GM18873 (cell line): ENCODE data around the gene JAG1.
"Not testable (repeated sequence)": the region's sequence is repeated elsewhere in the genome, so short reads cannot be mapped to it uniquely, and the experiment has no call there.

Experiments used
- ATAC-seq: cut with Tn5 transposase; IDR thresholded peaks from one replicate; pipeline ENCODE4 v1.9.1; 2021; ENCODE audit warnings: mild to moderate bottlenecking, moderate library complexity, moderate number of reproducible peaks; ENCODE audit not compliant: unreplicated experiment, low FRiP score

Gene JAG1

GRCh38 chr20:10617549-10618133, 56.2 kb downstream of the JAG1 start:
- not testable (repeated sequence) for ATAC-seq

DNA sequence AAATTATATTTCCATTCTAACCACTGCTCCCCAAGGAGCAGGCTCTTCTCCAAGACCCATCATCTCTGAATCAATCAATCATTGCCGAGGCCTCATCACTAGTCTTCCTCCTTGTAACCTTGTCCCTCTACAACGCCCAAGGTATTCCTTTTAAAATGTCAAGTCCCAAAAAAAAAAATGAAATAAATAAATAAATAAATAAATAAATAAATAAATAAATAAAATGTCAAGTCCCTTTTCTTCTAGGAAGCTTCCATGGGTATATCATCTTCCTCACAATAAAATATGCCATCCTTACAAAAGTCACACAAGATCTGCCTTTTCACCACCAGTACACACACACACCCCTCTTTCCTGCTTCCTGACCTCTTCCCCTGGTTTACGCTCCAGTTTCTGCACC, 57.6 kb downstream of the JAG1 start:
- ATAC-seq = no peak

DNA sequence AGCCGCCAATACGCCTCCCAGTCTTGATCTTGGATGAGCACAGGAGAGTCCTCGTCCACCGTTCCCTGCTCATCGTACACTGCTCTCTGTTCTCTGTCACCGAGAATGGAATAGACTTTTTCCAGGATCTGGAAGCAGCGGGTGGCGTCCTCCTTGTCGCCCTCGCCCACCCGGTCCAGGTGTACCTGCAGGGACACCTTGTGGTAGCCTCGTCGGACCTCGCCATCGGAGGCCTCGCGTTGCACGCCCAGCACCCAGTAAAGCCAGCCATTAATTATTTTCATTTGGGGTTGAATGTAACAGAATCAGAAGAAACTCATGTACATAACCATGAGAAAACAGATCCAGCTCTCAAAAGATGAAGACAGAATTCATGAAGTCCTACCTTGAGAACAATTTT, 59.9 kb downstream of the JAG1 start:
- no peak for ATAC-seq

DNA sequence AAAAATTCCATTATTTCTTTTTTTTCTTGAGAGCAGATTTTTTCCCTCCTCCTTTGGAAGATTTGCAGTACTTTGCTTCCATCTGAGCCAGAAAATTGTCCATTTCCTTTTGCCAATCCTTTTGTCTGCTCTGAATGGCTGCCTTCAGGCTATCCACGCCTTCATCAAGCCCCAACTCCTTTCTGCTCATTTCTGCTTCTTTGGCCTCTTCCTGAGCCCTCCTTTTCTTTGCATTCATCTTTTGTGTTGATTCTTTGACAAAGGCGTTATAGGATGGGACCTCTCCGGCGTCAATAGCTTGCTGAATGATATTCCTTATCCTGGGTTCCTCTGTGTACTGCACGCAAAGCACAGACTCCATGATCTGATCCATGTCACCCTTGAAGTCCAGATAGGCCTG, 60.4 kb downstream of the JAG1 start:
- ATAC-seq = not testable (repeated sequence)

DNA sequence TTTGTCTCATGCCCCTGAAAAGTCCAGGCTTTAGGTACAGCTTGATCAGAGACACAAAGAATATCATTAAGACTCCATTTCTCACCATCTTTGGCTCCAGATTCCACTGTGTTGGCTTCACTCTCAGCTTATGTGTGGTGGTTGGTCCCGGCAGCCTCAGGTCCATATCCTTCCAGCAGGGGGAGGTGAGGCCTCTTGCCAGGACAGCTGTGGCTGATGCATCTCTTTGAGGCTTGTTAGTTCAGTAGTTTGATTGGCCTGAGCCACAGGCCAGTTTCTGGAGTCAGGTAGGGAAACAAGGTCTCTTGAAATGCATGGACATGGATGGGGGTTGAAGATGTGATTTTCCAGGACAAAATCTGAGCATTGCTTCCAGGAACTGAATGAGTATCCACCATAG, 62.4 kb downstream of the JAG1 start:
- ATAC-seq = peak; percentile 58

- ATAC-seq = no peak
Measured at GRCh38 chr20:10610251-10610650, 63.5 kb downstream of the JAG1 start.

GRCh38 chr20:10609770-10610169, 64.0 kb downstream of the JAG1 start:
- no peak for ATAC-seq

DNA sequence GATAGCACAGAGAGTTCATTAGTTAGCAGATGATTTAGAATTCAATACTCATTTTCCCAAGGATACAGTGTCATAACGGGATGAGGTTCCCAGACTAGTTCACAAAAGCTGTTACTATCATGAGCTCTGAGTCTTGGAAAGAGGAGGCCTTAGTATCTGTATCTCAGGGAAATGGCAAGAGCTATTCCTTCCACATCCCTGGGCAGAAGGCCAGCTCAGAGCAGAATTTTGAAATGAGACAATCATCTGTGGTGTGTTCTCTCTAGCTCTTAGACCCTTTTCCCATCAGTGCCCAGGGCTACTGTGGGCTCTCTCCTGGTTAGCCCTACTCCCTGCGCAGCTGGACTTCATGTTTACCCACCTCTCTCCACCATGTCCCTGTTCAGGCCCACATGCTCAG, 64.5 kb downstream of the JAG1 start:
- ATAC-seq = no peak

- ATAC-seq = no peak
Measured at GRCh38 chr20:10605547-10606195, 68.1 kb downstream of the JAG1 start.

DNA sequence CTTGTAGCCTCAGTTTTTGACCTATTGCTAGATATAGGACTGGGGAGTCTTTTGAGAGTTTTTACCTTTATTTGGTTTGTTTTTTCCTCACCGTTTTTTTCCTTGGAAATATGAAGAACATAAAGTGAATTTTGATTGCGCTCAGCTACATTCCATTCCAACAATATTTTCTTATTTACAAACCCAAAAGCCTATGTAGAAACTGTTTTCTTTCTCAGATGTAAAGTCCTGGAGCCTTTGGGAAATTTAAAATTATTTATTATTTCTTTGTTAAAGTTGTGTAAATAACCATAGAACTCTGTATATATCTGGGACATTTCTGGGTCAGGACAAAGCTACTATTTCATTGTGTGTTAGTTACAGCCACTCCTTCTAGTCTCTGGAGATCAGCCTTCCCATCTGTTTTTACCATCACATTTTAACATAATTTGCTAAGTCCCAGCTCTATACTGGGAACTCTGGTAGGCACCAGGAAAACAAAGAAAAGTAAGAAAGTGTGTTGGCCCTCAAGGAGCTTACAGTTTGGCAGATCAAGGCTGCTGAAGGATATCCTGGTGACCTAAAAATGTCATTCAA, 68.8 kb downstream of the JAG1 start:
- ATAC-seq = no peak

- ATAC-seq = no peak
Measured at GRCh38 chr20:10603971-10604864, 69.6 kb downstream of the JAG1 start.

- ATAC-seq = no peak
Measured at GRCh38 chr20:10603378-10603777, 70.4 kb downstream of the JAG1 start.

- ATAC-seq = no peak
Measured at GRCh38 chr20:10602221-10602871, 71.5 kb downstream of the JAG1 start.

DNA sequence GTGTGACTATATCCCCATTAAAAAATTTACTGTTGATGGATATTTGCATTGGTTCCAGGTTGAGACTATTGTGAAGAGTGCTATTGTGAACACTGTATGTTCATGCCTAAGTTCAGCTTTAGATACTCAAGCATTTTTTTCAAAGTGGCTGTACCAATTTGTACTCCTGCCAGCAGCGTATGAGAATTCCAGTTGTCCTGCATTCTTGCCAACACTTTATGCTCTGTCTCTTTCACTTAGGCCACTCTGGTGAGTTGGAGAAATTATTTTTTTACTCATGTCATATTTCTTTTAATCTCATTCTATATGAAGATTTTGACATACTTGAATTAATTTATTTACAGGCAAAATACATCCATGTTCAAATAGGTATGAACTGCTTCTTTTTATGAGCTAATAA, 76.2 kb downstream of the JAG1 start:
- no peak for ATAC-seq

GRCh38 chr20:10596710-10597121, 77.1 kb downstream of the JAG1 start:
- no peak for ATAC-seq

DNA sequence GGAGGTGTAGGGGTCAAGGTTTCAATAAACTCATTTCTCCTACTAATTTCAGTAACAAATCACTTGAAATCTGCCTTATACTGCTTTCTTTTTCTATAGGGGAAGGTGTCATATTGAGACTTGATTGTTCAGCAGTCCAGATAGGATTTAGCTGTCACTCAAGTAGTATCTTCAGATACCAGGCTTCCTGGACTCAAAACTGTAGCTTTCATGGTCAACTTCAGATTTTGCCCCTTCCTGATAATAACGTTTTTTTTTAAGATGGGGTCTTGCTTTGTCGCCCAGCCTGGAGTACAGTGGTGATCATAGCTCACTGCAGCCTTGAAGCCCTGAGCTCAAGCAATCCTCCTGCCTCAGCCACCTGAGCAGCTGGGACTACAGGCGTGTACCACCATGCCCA, 77.8 kb downstream of the JAG1 start:
- ATAC-seq = no peak

DNA sequence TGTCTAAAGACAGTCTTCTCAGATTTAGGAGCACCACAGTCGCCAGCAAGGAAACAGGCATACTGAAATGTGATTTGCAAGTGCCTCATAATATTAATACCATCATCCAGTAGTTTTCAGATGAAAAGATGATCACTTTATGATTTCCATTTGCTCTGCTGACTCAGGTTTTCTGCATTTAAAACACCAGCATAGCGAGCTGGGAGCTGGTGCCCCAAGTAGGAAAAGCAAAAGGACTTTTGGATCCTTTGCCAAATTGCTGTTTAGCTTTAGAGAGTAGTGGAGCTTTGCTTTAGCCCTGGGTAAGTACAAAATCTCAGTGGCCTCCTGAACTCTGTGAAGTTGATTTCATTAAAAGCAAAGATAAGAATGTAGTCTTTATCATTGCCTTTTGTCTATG, 78.5 kb downstream of the JAG1 start:
- no peak for ATAC-seq

GRCh38 chr20:10594296-10594868, 79.4 kb downstream of the JAG1 start:
- ATAC-seq = no peak

- ATAC-seq = no peak
Measured at GRCh38 chr20:10591946-10592521, 81.8 kb downstream of the JAG1 start.
